ENCODE data around the gene CYRIA.

The CYRIA gene

GRCh38 chr2:16665748-16666448, at the start of gene CYRIA:
Gene CYRIA, minus strand, starts transcription at chr2:16665834. Its CDS starts 77,715 bp downstream, at chr2:16588119.
- no peak for TF ChIP-seq USF1 (IDR thresholded peaks at IDR 0.05)
- no peak for TF ChIP-seq EGR1 (IDR thresholded peaks at IDR 0.05)

GRCh38 chr2:16713011-16713423, 47.4 kb upstream of the CYRIA start:
- no peak for TF ChIP-seq YY1 (IDR thresholded peaks at IDR 0.05; ENCODE audit: low read depth)
- TF ChIP-seq EP300 (IDR thresholded peaks at IDR 0.05; ENCODE audit: borderline replicate concordance) = no peak
- TF ChIP-seq CEBPB (IDR thresholded peaks at IDR 0.05) = no peak
- TF ChIP-seq ZBTB7A (IDR thresholded peaks at IDR 0.05; ENCODE audit: low read depth) = no peak
- TF ChIP-seq FOXM1 (IDR thresholded peaks at IDR 0.05; ENCODE audit: borderline replicate concordance, low read depth) = no peak
- TF ChIP-seq, protein P1, sequence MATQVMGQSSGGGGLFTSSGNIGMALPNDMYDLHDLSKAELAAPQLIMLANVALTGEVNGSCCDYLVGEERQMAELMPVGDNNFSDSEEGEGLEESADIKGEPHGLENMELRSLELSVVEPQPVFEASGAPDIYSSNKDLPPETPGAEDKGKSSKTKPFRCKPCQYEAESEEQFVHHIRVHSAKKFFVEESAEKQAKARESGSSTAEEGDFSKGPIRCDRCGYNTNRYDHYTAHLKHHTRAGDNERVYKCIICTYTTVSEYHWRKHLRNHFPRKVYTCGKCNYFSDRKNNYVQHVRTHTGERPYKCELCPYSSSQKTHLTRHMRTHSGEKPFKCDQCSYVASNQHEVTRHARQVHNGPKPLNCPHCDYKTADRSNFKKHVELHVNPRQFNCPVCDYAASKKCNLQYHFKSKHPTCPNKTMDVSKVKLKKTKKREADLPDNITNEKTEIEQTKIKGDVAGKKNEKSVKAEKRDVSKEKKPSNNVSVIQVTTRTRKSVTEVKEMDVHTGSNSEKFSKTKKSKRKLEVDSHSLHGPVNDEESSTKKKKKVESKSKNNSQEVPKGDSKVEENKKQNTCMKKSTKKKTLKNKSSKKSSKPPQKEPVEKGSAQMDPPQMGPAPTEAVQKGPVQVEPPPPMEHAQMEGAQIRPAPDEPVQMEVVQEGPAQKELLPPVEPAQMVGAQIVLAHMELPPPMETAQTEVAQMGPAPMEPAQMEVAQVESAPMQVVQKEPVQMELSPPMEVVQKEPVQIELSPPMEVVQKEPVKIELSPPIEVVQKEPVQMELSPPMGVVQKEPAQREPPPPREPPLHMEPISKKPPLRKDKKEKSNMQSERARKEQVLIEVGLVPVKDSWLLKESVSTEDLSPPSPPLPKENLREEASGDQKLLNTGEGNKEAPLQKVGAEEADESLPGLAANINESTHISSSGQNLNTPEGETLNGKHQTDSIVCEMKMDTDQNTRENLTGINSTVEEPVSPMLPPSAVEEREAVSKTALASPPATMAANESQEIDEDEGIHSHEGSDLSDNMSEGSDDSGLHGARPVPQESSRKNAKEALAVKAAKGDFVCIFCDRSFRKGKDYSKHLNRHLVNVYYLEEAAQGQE (IDR thresholded peaks at IDR 0.05; ENCODE audit: low read depth) = no peak
- TF ChIP-seq NFIC (IDR thresholded peaks at IDR 0.05) = no peak
- TF ChIP-seq TAF1 (IDR thresholded peaks at IDR 0.05; ENCODE audit: low read depth) = no peak
- TF ChIP-seq TEAD4 (IDR thresholded peaks at IDR 0.05) = no peak
- TF ChIP-seq MAX (IDR thresholded peaks at IDR 0.05) = no peak
- no peak for TF ChIP-seq CREB1 (IDR thresholded peaks at IDR 0.05; ENCODE audit: low read depth)
- no peak for TF ChIP-seq USF1 (IDR thresholded peaks at IDR 0.05)
- no peak for TF ChIP-seq EGR1 (IDR thresholded peaks at IDR 0.05)
- no peak for TF ChIP-seq TCF12 (IDR thresholded peaks at IDR 0.05; ENCODE audit: low read depth)
- no peak for TF ChIP-seq RAD21 (IDR thresholded peaks at IDR 0.05; ENCODE audit: low read depth)

- no peak for TF ChIP-seq NFIC (IDR thresholded peaks at IDR 0.05)
- TF ChIP-seq, protein P1 (IDR thresholded peaks at IDR 0.05; ENCODE audit: low read depth) = no peak
- no peak for TF ChIP-seq FOXM1 (IDR thresholded peaks at IDR 0.05; ENCODE audit: borderline replicate concordance, low read depth)
Observed at GRCh38 chr2:16709769-16710168, 44.1 kb upstream of the CYRIA start.

DNA sequence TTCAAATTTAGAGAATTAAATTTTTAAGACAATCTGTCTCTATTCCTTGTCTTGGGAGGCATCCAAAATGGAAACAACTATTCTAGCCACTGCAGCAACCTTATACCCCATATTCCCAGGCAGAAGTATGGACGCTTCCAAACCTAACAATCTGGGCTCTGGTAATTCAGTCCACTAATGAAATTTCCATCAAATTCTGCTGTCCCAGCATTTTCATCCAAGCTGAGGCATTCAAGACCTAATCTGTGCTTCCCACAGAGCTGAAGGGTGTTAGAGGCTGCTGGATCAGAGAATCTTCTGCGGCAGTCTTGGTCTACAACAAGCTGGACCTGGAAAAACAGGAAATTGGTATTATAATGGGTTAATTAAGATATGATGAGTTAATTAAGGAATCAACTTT, 42.5 kb upstream of the CYRIA start:
- TF ChIP-seq EGR1 (IDR thresholded peaks at IDR 0.05) (no peak), YY1 (IDR thresholded peaks at IDR 0.05; ENCODE audit: low read depth) (no peak), TAF1 (IDR thresholded peaks at IDR 0.05; ENCODE audit: low read depth) (no peak), CREB1 (IDR thresholded peaks at IDR 0.05; ENCODE audit: low read depth) (no peak), ZBTB7A (IDR thresholded peaks at IDR 0.05; ENCODE audit: low read depth) (no peak), NFIC (IDR thresholded peaks at IDR 0.05) (no peak), EP300 (IDR thresholded peaks at IDR 0.05; ENCODE audit: borderline replicate concordance) (no peak), TEAD4 (IDR thresholded peaks at IDR 0.05) (no peak), RAD21 (IDR thresholded peaks at IDR 0.05; ENCODE audit: low read depth) (no peak), FOXM1 (IDR thresholded peaks at IDR 0.05; ENCODE audit: borderline replicate concordance, low read depth) (no peak), CEBPB (IDR thresholded peaks at IDR 0.05) (no peak)
- TF ChIP-seq, protein P1 (IDR thresholded peaks at IDR 0.05; ENCODE audit: low read depth) = no peak

DNA sequence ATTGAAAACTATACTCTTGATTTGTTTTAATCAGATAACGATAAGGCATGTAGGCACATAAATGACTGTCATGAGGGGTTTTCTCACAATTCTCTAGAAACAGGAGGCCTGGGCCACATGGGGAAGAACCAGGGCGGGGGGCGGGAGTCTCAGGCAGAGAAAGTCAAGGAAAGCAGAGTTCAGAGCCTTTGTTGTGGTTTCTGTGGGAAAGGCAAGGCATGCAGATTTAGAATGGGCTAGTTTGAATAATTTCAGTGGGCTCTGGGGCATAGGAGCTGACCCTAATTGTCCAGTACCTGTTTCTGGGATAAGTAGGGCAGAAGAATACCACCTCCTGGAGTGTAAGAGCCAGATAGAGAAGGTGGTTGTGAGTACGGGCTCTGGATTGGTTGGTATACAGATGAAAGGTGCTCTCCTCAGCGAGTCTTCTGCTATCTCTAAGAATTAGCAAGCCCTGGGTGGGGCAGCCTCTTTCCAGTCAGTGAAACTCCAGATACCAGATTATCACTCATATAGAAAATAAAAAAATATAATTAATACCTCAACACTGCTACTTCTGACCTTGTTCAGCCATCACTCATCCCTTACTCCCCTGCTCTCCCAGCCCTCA, 41.5 kb upstream of the CYRIA start:
- TF ChIP-seq USF1 (IDR thresholded peaks at IDR 0.05) (no peak), NFIC (IDR thresholded peaks at IDR 0.05) (no peak)
